Liver (tissue), 9 donors: ENCODE results near the gene TMEM141. TPM values are rescaled to one million over a fixed set of nuclear protein-coding genes. Genes with fewer than 3 reads are reported as not detected.

Source experiments
- DNase-seq: peaks from one replicate; pipeline ENCODE4 v3.0.0-alpha.2; 2017; ENCODE audit warnings: low spot score
- H3K27ac ChIP-seq, 2 donors: one replicate each; pipeline ENCODE4 v1.7.0; 2013; ENCODE audit warnings: inconsistent platforms in 2 of 2, low read length in 2 of 2, control low read depth in 1 of 2, low read depth in 1 of 2, mild to moderate bottlenecking in 1 of 2
- H3K27me3 ChIP-seq, 4 donors: one replicate each; pipeline versions ENCODE4 v1.6.1 to v1.7.0; 2013; ENCODE audit warnings: low read length in 3 of 4, inconsistent platforms in 1 of 4, mild to moderate bottlenecking in 1 of 4, moderate library complexity in 1 of 4; ENCODE audit not compliant: control insufficient read depth in 4 of 4, insufficient read depth in 4 of 4
- H3K36me3 ChIP-seq, 4 donors: one replicate each; pipeline versions ENCODE4 v1.6.1 to v1.7.0; 2013; ENCODE audit warnings: low read length in 3 of 4, mild to moderate bottlenecking in 3 of 4, low read depth in 1 of 4, moderate library complexity in 1 of 4; ENCODE audit not compliant: control insufficient read depth in 4 of 4, insufficient read depth in 3 of 4
- H3K4me1 ChIP-seq, 4 donors: one replicate each; pipeline versions ENCODE4 v1.6.1 to v1.7.0; 2013; ENCODE audit warnings: low read length in 3 of 4, mild to moderate bottlenecking in 3 of 4, moderate library complexity in 1 of 4; ENCODE audit not compliant: control insufficient read depth in 4 of 4, insufficient read depth in 4 of 4
- H3K4me3 ChIP-seq, 3 donors: one replicate each; pipeline versions ENCODE4 v1.6.1 to v1.7.0; 2013; ENCODE audit warnings: low read length in 3 of 3, control low read depth in 1 of 3, low read depth in 1 of 3, mild to moderate bottlenecking in 1 of 3
- H3K9ac ChIP-seq, 2 donors: one replicate each; pipeline ENCODE4 v1.7.0; 2013; ENCODE audit warnings: low read length in 2 of 2, mild to moderate bottlenecking in 2 of 2, moderate library complexity in 2 of 2, control low read depth in 1 of 2, low read depth in 1 of 2
- H3K9me3 ChIP-seq, 4 donors: one replicate each; pipeline versions ENCODE4 v1.6.1 to v1.7.0; 2013; ENCODE audit warnings: low read length in 3 of 4; ENCODE audit not compliant: control insufficient read depth in 4 of 4
- ATF3 ChIP-seq: IDR thresholded peaks from 2 replicates; pipeline ENCODE4 v1.6.1; 2016; ENCODE audit warnings: antibody characterized with exemption
- CTCF ChIP-seq: fragments of 150-350 bp; IDR thresholded peaks from 2 replicates; pipeline ENCODE4 v1.5.1; 2017; ENCODE audit warnings: improper control_type of control experiment, low read depth, low read length; ENCODE audit not compliant: missing input control
- EGR1 ChIP-seq, 2 donors: IDR thresholded peaks; 2 replicates each; pipeline ENCODE4 v1.6.1; 2016 to 2018; ENCODE audit warnings: antibody characterized with exemption in 2 of 2, low read depth in 2 of 2
- FOXA1 ChIP-seq: IDR thresholded peaks from 2 replicates; pipeline ENCODE4 v1.6.1; 2016; ENCODE audit warnings: antibody characterized with exemption
- FOXA2 ChIP-seq: IDR thresholded peaks from 2 replicates; pipeline ENCODE4 v1.6.1; 2016; ENCODE audit warnings: antibody characterized with exemption
- HNF4A ChIP-seq, 2 donors: conservative IDR thresholded peaks; 2 replicates each; pipeline ENCODE4 v1.6.1; 2016; ENCODE audit warnings: antibody characterized with exemption in 2 of 2, mild to moderate bottlenecking in 2 of 2
- HNF4G ChIP-seq: IDR thresholded peaks from 2 replicates; pipeline ENCODE4 v1.6.1; 2016; ENCODE audit warnings: antibody characterized with exemption
- MAX ChIP-seq: IDR thresholded peaks from 2 replicates; pipeline ENCODE4 v1.6.1; 2016; ENCODE audit warnings: antibody characterized with exemption
- RAD21 ChIP-seq, 2 donors: IDR thresholded peaks; 2 replicates each; pipeline ENCODE4 v1.6.1; 2016; ENCODE audit warnings: antibody characterized with exemption in 2 of 2, mild to moderate bottlenecking in 2 of 2
- RXRA ChIP-seq, 2 donors: IDR thresholded peaks; 2 replicates each; pipeline ENCODE4 v1.6.1; 2017 to 2018; ENCODE audit warnings: antibody characterized with exemption in 2 of 2, mild to moderate bottlenecking in 1 of 2
- SP1 ChIP-seq: IDR thresholded peaks from 2 replicates; pipeline ENCODE4 v1.6.1; 2018; ENCODE audit warnings: antibody characterized with exemption, mild to moderate bottlenecking
- TAF1 ChIP-seq: conservative IDR thresholded peaks from 2 replicates; pipeline ENCODE4 v1.6.1; 2016; ENCODE audit warnings: antibody characterized with exemption, mild to moderate bottlenecking
- YY1 ChIP-seq: IDR thresholded peaks from 2 replicates; pipeline ENCODE4 v1.6.1; 2016; ENCODE audit warnings: antibody characterized with exemption, mild to moderate bottlenecking
- ZBTB33 ChIP-seq: IDR thresholded peaks from 2 replicates; pipeline ENCODE4 v1.6.1; 2016; ENCODE audit warnings: antibody characterized with exemption
- WGBS: extraction: QIAGEN DNeasy Blood & Tissue Kit; methylation state at CpG from one replicate; pipeline ENCODE4 v1.1.7; 2013; 5-methylcytosine and 5-hydroxymethylcytosine counted together
- polyA plus RNA-seq, 2 donors: library from polyadenylated mRNA; stranded (reverse) in 1 of 2; unstranded in 1 of 2; fragments of 200-250 nt in 1 of 2; fragments of >200 nt in 1 of 2; fragmentation: Nextera tagmentation in 1 of 2; extraction: Ambion mirVana in 1 of 2; gene quantifications; one replicate each; pipeline versions ENCODE4 v1.2.1 to v1.2.3, GENCODE V29; 2013 to 2015
- total RNA-seq, 2 donors: library from RNA; depleted of rRNA; stranded (reverse); fragments of >200 nt; gene quantifications; one replicate each; pipeline ENCODE4 v1.2.3, GENCODE V29; 2014
- donor health status: healthy.
- donor health status: healthy.
- donor health status: healthy.
- donor health status: healthy.
- donor health status: healthy.

Gene TMEM141
- total and polyA plus RNA-seq, 4 donors, result 32.2 to 74.7 (median 66.2) TPM

- Histone ChIP-seq H3K27ac (no peak overlapping the region), H3K9me3 (no peaks in the 10 kb centered on the region), H3K27me3 (no peaks in the 10 kb centered on the region), H3K9ac (no peak overlapping the region), H3K4me1 (no peaks in the 10 kb centered on the region), H3K36me3 (peaks cover 12 to 71% (median 26%) of the 10 kb centered on the region in 4 donors), H3K4me3 (no peak overlapping the region)
- no peak for DNase-seq
- 95% methylated on average over 14 of the region's 14 CpGs for WGBS
- TF ChIP-seq RAD21 (IDR thresholded peaks at IDR 0.05) (no peak), ZBTB33 (no peak), HNF4G (no peak), RXRA (IDR thresholded peaks at IDR 0.05) (no peak), SP1 (no peak), EGR1 (IDR thresholded peaks at IDR 0.05; ENCODE audit: low read depth in 2 of 2) (no peak), TAF1 (no peak), HNF4A (conservative IDR thresholded peaks at IDR 0.05) (no peak), ATF3 (no peak), CTCF (no peak), YY1 (no peak), MAX (no peak), FOXA1 (no peak)
These were observed 36.8 kb downstream of the TMEM141 start for GRCh38 chr9:136827794-136828473.

- H3K9ac ChIP-seq, result no peak overlapping the region
- H3K9me3 ChIP-seq, result no peaks in the 10 kb centered on the region
- WGBS, result 97% methylated on average over 31 of the region's 31 CpGs
- no peak for DNase-seq
- TF ChIP-seq ZBTB33, result no peak
- TF ChIP-seq HNF4G, result no peak
- TF ChIP-seq YY1, result no peak
- TF ChIP-seq RXRA (IDR thresholded peaks at IDR 0.05), result no peak
- no peak for TF ChIP-seq ATF3
- no peak for TF ChIP-seq TAF1
- no peak for TF ChIP-seq FOXA2
- TF ChIP-seq HNF4A (conservative IDR thresholded peaks at IDR 0.05), result no peak
- TF ChIP-seq SP1, result no peak
- no peak overlapping the region for H3K4me3 ChIP-seq
- peaks cover 12 to 67% (median 25%) of the 10 kb centered on the region in 4 donors for H3K36me3 ChIP-seq
- no peak overlapping the region for H3K27ac ChIP-seq
- no peaks in the 10 kb centered on the region for H3K4me1 ChIP-seq
- H3K27me3 ChIP-seq, result no peaks in the 10 kb centered on the region
These were observed 37.5 kb downstream of the TMEM141 start for GRCh38 chr9:136828474-136829140.
